Neural progenitor cell (in vitro differentiated cells): Measurements from ENCODE around the gene LAMC1. TPM values are rescaled to one million over a fixed set of nuclear protein-coding genes. Genes with fewer than 3 reads are reported as not detected.

Experiments used
- DNase-seq: peaks from one replicate; pipeline ENCODE4 v3.0.0-alpha.2; 2016; ENCODE audit warnings: low spot score
- H2AFZ ChIP-seq: fragments of 200-600 bp; sonication (generic); replicated peaks from 2 replicates; pipeline ENCODE4 v1.6.1; 2016; ENCODE audit warnings: antibody characterized with exemption
- H3F3A ChIP-seq: fragments of 200-600 bp; sonication (generic); 2 replicates; pipeline ENCODE4 v1.6.1; 2016; ENCODE audit warnings: antibody characterized with exemption, low read depth
- H3K27ac ChIP-seq: fragments of 200-600 bp; sonication (generic); 2 replicates; pipeline ENCODE4 v1.5.1; 2016; ENCODE audit warnings: mild to moderate bottlenecking
- H3K27me3 ChIP-seq: fragments of 200-600 bp; sonication (generic); 2 replicates; pipeline ENCODE4 v1.6.1; 2016; ENCODE audit warnings: mild to moderate bottlenecking, moderate library complexity
- H3K36me3 ChIP-seq: fragments of 200-600 bp; sonication (generic); 2 replicates; pipeline ENCODE4 v1.5.1; 2016
- H3K4me1 ChIP-seq: fragments of 200-600 bp; sonication (generic); 2 replicates; pipeline ENCODE4 v1.6.1; 2016; ENCODE audit warnings: mixed run types
- H3K4me2 ChIP-seq: fragments of 200-600 bp; sonication (generic); 2 replicates; pipeline ENCODE4 v1.6.1; 2016
- H3K4me3 ChIP-seq: fragments of 200-600 bp; sonication (generic); 2 replicates; pipeline ENCODE4 v1.5.1; 2016
- H3K79me2 ChIP-seq: fragments of 200-600 bp; sonication (generic); 2 replicates; pipeline ENCODE4 v1.6.1; 2016; ENCODE audit warnings: low read depth
- H3K9ac ChIP-seq: fragments of 200-600 bp; sonication (generic); 2 replicates; pipeline ENCODE4 v1.6.1; 2016
- H3K9me3 ChIP-seq: fragments of 200-600 bp; sonication (generic); 2 replicates; pipeline ENCODE4 v1.5.1; 2016; ENCODE audit warnings: low read depth
- H4K20me1 ChIP-seq: fragments of 200-600 bp; sonication (generic); 2 replicates; pipeline ENCODE4 v1.6.1; 2016; ENCODE audit warnings: low read depth
- H3K27ac Mint-ChIP-seq: 3 replicates; pipeline ENCODE4 v1.8.0; 2021; ENCODE audit warnings: mixed read lengths
- H3K27me3 Mint-ChIP-seq: 2 replicates; pipeline ENCODE4 v1.8.0; 2022; ENCODE audit warnings: low read depth, mild to moderate bottlenecking, inconsistent platforms, moderate library complexity, mixed read lengths; ENCODE audit not compliant: insufficient read depth
- H3K36me3 Mint-ChIP-seq: 3 replicates; pipeline ENCODE4 v1.8.0; 2021; ENCODE audit warnings: mixed read lengths
- H3K4me1 Mint-ChIP-seq: 3 replicates; pipeline ENCODE4 v1.8.0; 2021; ENCODE audit warnings: mixed read lengths
- H3K4me3 Mint-ChIP-seq: 3 replicates; pipeline ENCODE4 v1.8.0; 2021; ENCODE audit warnings: mild to moderate bottlenecking, moderate library complexity, mixed read lengths
- H3K9me3 Mint-ChIP-seq: 3 replicates; pipeline ENCODE4 v1.8.0; 2020; ENCODE audit warnings: mixed read lengths
- EZH2 ChIP-seq: fragments of 200-600 bp; sonication (generic); IDR thresholded peaks from 2 replicates; pipeline ENCODE4 v1.6.1; 2017; ENCODE audit warnings: antibody characterized with exemption, mild to moderate bottlenecking, moderate library complexity
- EZH2phosphoT487 ChIP-seq: fragments of 200-600 bp; sonication (generic); IDR thresholded peaks from 2 replicates; pipeline ENCODE4 v1.6.1; 2017; ENCODE audit warnings: antibody characterized with exemption
- total RNA-seq: library from RNA; depleted of rRNA; stranded (reverse); fragments of >200 nt; gene quantifications from 2 replicates; pipeline ENCODE4 v1.2.3, GENCODE V29; 2015; ENCODE audit warnings: low replicate concordance
- TF ChIP-seq, protein P1 (sequence below): fragments of 200-600 bp; sonication (generic); IDR thresholded peaks from 2 replicates; pipeline ENCODE4 v1.5.1; 2017; ENCODE audit warnings: antibody characterized with exemption, mild to moderate bottlenecking

LAMC1 gene
- total RNA-seq, 1 donor from 2014 or later = 90.2 TPM

DNA sequence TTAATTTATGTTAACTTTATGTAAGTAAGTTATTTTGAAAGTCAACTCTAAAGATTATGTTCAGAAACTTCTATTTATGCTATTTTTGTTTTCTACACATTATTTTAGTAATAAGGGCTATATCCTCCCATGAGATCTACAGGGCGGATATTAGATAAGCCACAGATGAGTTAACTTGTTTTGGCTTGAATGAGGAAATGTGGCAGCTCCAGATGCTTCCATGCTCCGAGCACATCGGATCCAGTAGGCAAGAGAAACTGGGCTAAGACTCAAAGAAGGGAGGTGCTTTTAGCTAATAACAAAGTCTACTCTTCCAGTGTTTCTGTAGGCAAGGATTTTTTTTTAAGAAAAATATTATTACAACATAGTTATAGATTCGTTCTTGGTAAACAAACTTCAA lies 20.0 kb upstream of the LAMC1 start:
- no peak overlapping the region for H3K4me2 ChIP-seq
- no peaks in the 10 kb centered on the region for H3K27me3 ChIP-seq
- Mint-ChIP-seq H3K27ac (no peak overlapping the region), H3K36me3 (no peaks in the 10 kb centered on the region), H3K27me3 (no peaks in the 10 kb centered on the region), H3K4me3 (no peak overlapping the region), H3K4me1 (no peaks in the 10 kb centered on the region), H3K9me3 (no peaks in the 10 kb centered on the region)
- H3K4me3 ChIP-seq = no peak overlapping the region
- H3K9me3 ChIP-seq = no peaks in the 10 kb centered on the region
- H3F3A ChIP-seq = no peaks in the 10 kb centered on the region
- no peak overlapping the region for H3K9ac ChIP-seq
- no peak overlapping the region for H3K27ac ChIP-seq
- DNase-seq = no peak
- no peaks in the 10 kb centered on the region for H3K79me2 ChIP-seq
- H3K4me1 ChIP-seq = no peaks in the 10 kb centered on the region
- H3K36me3 ChIP-seq = no peaks in the 10 kb centered on the region
- no peaks in the 10 kb centered on the region for H4K20me1 ChIP-seq
- H2AFZ ChIP-seq = no peak overlapping the region
- TF ChIP-seq, protein P1, sequence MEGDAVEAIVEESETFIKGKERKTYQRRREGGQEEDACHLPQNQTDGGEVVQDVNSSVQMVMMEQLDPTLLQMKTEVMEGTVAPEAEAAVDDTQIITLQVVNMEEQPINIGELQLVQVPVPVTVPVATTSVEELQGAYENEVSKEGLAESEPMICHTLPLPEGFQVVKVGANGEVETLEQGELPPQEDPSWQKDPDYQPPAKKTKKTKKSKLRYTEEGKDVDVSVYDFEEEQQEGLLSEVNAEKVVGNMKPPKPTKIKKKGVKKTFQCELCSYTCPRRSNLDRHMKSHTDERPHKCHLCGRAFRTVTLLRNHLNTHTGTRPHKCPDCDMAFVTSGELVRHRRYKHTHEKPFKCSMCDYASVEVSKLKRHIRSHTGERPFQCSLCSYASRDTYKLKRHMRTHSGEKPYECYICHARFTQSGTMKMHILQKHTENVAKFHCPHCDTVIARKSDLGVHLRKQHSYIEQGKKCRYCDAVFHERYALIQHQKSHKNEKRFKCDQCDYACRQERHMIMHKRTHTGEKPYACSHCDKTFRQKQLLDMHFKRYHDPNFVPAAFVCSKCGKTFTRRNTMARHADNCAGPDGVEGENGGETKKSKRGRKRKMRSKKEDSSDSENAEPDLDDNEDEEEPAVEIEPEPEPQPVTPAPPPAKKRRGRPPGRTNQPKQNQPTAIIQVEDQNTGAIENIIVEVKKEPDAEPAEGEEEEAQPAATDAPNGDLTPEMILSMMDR = no peak

DNA sequence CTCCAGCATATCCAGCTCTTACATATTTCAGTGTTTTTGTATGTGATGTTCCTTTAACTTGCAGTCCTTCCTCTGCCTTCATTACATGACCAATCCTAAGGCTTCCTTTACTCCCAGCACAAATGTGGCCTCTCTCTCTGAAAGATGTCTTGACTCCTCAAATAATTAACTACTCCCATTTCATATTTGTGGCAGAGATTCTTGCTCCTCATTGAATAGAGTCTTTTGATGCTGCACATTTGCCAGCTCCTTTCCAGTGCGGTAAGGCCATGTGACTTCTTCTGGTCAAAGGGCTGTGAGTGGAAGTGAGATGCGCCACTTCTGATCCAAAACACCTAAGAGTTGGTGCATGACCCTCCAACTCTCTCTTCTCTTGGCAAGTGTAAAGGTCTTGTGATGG lies 19.1 kb upstream of the LAMC1 start:
- no peak for DNase-seq
- Histone ChIP-seq H3K36me3 (no peaks in the 10 kb centered on the region), H3K79me2 (no peaks in the 10 kb centered on the region), H3F3A (no peaks in the 10 kb centered on the region), H3K4me1 (no peaks in the 10 kb centered on the region), H2AFZ (no peak overlapping the region), H3K4me2 (no peak overlapping the region), H3K4me3 (no peak overlapping the region), H3K9me3 (no peaks in the 10 kb centered on the region), H4K20me1 (no peaks in the 10 kb centered on the region), H3K27me3 (no peaks in the 10 kb centered on the region), H3K9ac (no peak overlapping the region), H3K27ac (no peak overlapping the region)
- Mint-ChIP-seq H3K4me1 (no peaks in the 10 kb centered on the region), H3K9me3 (no peaks in the 10 kb centered on the region), H3K27ac (no peak overlapping the region), H3K27me3 (no peaks in the 10 kb centered on the region), H3K4me3 (no peak overlapping the region), H3K36me3 (no peaks in the 10 kb centered on the region)
- TF ChIP-seq EZH2 (no peak), EZH2phosphoT487 (no peak)

DNA sequence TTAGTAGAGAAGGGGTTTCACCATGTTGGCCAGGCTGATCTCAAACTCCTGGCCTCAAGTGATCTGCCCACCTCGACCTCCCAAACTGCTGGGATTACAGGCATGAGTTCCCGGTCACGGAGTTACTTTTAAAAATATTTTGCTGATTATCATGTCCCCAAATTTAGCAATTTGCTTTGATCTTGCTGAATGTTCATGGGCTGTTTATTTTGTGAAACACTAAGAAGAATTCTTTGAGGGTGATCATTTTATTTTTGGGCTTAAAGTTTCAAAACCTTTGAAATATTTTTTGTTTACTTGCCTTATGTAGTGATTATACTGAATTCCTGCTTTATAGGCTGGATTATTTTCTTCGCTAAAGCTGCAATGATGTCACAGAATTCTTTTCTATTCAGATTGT lies 11.4 kb upstream of the LAMC1 start:
- TF ChIP-seq, protein P1 = no peak
- TF ChIP-seq EZH2phosphoT487 = no peak
- Histone ChIP-seq H3K36me3 (no peaks in the 10 kb centered on the region), H3K79me2 (no peaks in the 10 kb centered on the region), H3K4me3 (no peak overlapping the region), H3K9ac (no peak overlapping the region), H3K9me3 (no peaks in the 10 kb centered on the region), H4K20me1 (no peaks in the 10 kb centered on the region), H3K4me1 (no peaks in the 10 kb centered on the region), H3K4me2 (no peak overlapping the region), H2AFZ (no peak overlapping the region), H3K27me3 (no peaks in the 10 kb centered on the region), H3K27ac (no peak overlapping the region), H3F3A (no peaks in the 10 kb centered on the region)
- Mint-ChIP-seq H3K27me3 (peaks cover 2% of the 10 kb centered on the region), H3K27ac (no peak overlapping the region), H3K4me3 (no peak overlapping the region), H3K36me3 (no peaks in the 10 kb centered on the region), H3K9me3 (peaks cover 8% of the 10 kb centered on the region), H3K4me1 (no peaks in the 10 kb centered on the region)
- DNase-seq = no peak

DNA sequence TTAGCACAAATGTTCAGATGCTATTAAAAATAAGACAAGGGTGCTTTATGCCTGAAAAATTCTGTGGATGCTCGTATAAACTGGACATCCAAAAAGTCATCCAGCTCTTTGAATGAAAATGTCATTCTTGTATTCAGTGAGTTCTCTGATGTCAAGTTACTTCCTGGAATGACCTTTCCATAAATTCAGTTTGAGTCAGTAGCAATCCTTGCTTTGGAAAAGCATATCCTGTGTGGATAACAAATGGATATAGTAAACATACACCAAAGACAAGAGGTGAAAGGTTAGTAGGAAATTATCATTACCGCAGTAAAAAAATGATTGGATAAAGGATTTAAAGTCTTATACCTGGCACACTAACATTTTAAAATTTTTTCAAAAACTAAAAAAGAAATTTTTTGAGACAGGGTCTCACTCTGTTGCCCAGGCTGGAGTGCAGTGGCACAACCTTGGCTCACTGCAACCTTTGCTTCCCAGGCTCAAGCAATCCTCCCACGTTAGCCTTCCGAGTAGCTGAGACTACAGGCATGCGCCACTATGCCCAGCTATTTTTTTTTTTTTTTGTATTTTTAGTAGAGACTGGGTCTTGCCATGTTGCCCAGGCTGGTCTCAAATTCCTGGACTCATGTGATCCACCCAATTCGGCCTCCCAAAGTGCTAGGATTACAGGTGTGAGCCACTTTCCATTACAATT lies 10.8 kb upstream of the LAMC1 start:
- Histone ChIP-seq H3K4me2 (no peak overlapping the region), H3F3A (no peaks in the 10 kb centered on the region), H3K36me3 (no peaks in the 10 kb centered on the region), H3K4me1 (no peaks in the 10 kb centered on the region), H4K20me1 (no peaks in the 10 kb centered on the region), H3K27me3 (no peaks in the 10 kb centered on the region), H3K9ac (no peak overlapping the region), H3K79me2 (no peaks in the 10 kb centered on the region), H3K9me3 (no peaks in the 10 kb centered on the region), H3K4me3 (no peak overlapping the region), H2AFZ (no peak overlapping the region), H3K27ac (no peak overlapping the region)
- peaks cover 2% of the 10 kb centered on the region for H3K27me3 Mint-ChIP-seq
- DNase-seq = no peak
- H3K36me3 Mint-ChIP-seq = no peaks in the 10 kb centered on the region
- no peak overlapping the region for H3K27ac Mint-ChIP-seq
- H3K4me3 Mint-ChIP-seq = no peak overlapping the region
- H3K4me1 Mint-ChIP-seq = no peaks in the 10 kb centered on the region
- peaks cover 8% of the 10 kb centered on the region for H3K9me3 Mint-ChIP-seq
- TF ChIP-seq, protein P1 = no peak
- TF ChIP-seq EZH2 (no peak), EZH2phosphoT487 (no peak)
